ENCODE measurements around the gene ADRA2C.

- TF ChIP-seq CTCF (IDR thresholded peaks at IDR 0.05; ENCODE audit: poor library complexity, severe bottlenecking) (no peak), MXI1 (conservative IDR thresholded peaks at IDR 0.05; ENCODE audit: poor library complexity, severe bottlenecking) (no peak), POLR2AphosphoS5 (IDR thresholded peaks at IDR 0.05) (no peak), RAD21 (conservative IDR thresholded peaks at IDR 0.05) (no peak), REST (IDR thresholded peaks at IDR 0.05; ENCODE audit: borderline replicate concordance) (no peak), EZH2 (IDR thresholded peaks at IDR 0.05; ENCODE audit: borderline replicate concordance, insufficient read depth, low read length, poor library complexity, severe bottlenecking) (no peak), EP300 (conservative IDR thresholded peaks at IDR 0.05; ENCODE audit: poor library complexity, severe bottlenecking) (no peak), TAF1 (IDR thresholded peaks at IDR 0.05; ENCODE audit: low read depth) (no peak)
Measured at GRCh38 chr4:3727847-3728469, 38.2 kb upstream of the ADRA2C start.

Measured in neural cell (in vitro differentiated cells).